Suprapubic skin (tissue), 4 donors: ENCODE measurements around the gene TUBB. TPM values are rescaled to one million over a fixed set of nuclear protein-coding genes. Genes with fewer than 3 reads are reported as not detected.

Experiments
- DNase-seq, 2 donors: peaks; one replicate each; pipeline ENCODE4 v3.0.0-alpha.2; 2019; ENCODE audit warnings: low spot score in 2 of 2
- H3K27ac ChIP-seq: fragments of 200-600 bp; sonication (generic); one replicate; pipeline ENCODE4 v1.5.1; 2019
- H3K27me3 ChIP-seq: fragments of 200-600 bp; sonication (generic); one replicate; pipeline ENCODE4 v1.5.1; 2019
- H3K36me3 ChIP-seq: fragments of 200-600 bp; sonication (generic); one replicate; pipeline ENCODE4 v1.5.1; 2019
- H3K4me1 ChIP-seq: fragments of 200-600 bp; sonication (generic); one replicate; pipeline ENCODE4 v1.5.1; 2019
- H3K4me3 ChIP-seq: fragments of 200-600 bp; sonication (generic); one replicate; pipeline ENCODE4 v1.5.1; 2019; ENCODE audit warnings: mild to moderate bottlenecking
- H3K9me3 ChIP-seq: fragments of 200-600 bp; sonication (generic); one replicate; pipeline ENCODE4 v1.5.1; 2019
- CTCF ChIP-seq, 2 donors: fragments of 200-600 bp in 1 of 2; fragments of 450-650 bp in 1 of 2; sonication (generic) in 1 of 2; IDR thresholded peaks; one replicate each; pipeline ENCODE4 v1.5.1; 2016 to 2019; ENCODE audit warnings: antibody characterized with exemption in 2 of 2, mild to moderate bottlenecking in 1 of 2, moderate library complexity in 1 of 2
- EP300 ChIP-seq: sonication (generic); formaldehyde crosslinking; IDR thresholded peaks from one replicate; pipeline ENCODE4 v1.6.1; 2017; ENCODE audit warnings: antibody characterized with exemption
- POLR2A ChIP-seq, 2 donors: fragments of 450-650 bp; IDR thresholded peaks; one replicate each; pipeline ENCODE4 v1.6.1; 2017; ENCODE audit warnings: antibody characterized with exemption in 2 of 2, mild to moderate bottlenecking in 2 of 2, moderate library complexity in 2 of 2
- POLR2AphosphoS5 ChIP-seq, 3 donors: sonication (generic); formaldehyde crosslinking; IDR thresholded peaks; one replicate each; pipeline ENCODE4 v1.6.1; 2017; ENCODE audit warnings: antibody characterized with exemption in 3 of 3
- WGBS: methylation state at CpG from one replicate; pipeline ENCODE4 v1.1.5; 2018; 5-methylcytosine and 5-hydroxymethylcytosine counted together
- total RNA-seq, 4 donors: library from RNA; depleted of rRNA; stranded (reverse); fragments of >200 nt; gene quantifications; one replicate each; pipeline ENCODE4 v1.1.0, GENCODE V29; 2016

The TUBB gene
- total RNA-seq, 4 donors from 2014 or later, result 166 to 348 (median 244) TPM

- DNase-seq, result no peak
- Histone ChIP-seq H3K4me3 (no peak overlapping the region), H3K36me3 (no peaks in the 10 kb centered on the region), H3K27ac (no peak overlapping the region), H3K4me1 (peaks cover 13% of the 10 kb centered on the region), H3K9me3 (no peaks in the 10 kb centered on the region), H3K27me3 (no peaks in the 10 kb centered on the region)
- WGBS, result 65% methylated on average over 5 of the region's 5 CpGs
- no peak for TF ChIP-seq CTCF (IDR thresholded peaks at IDR 0.05)
- no peak for TF ChIP-seq POLR2AphosphoS5 (IDR thresholded peaks at IDR 0.05)
- TF ChIP-seq POLR2A (IDR thresholded peaks at IDR 0.05), result no peak
- no peak for TF ChIP-seq EP300
Measured at GRCh38 chr6:30769853-30770524, 49.8 kb downstream of the TUBB start.

GRCh38 chr6:30770592-30770991 is 50.4 kb downstream of the TUBB start:
- no peak overlapping the region for H3K27ac ChIP-seq
- 90% methylated on average over 3 of the region's 3 CpGs for WGBS
- TF ChIP-seq POLR2A (IDR thresholded peaks at IDR 0.05) (no peak), POLR2AphosphoS5 (IDR thresholded peaks at IDR 0.05) (no peak), EP300 (no peak), CTCF (IDR thresholded peaks at IDR 0.05) (no peak)

GRCh38 chr6:30774701-30775100 is 54.5 kb downstream of the TUBB start:
- H3K36me3 ChIP-seq, result no peaks in the 10 kb centered on the region
- no peaks in the 10 kb centered on the region for H3K9me3 ChIP-seq
- H3K4me1 ChIP-seq, result peaks cover 18% of the 10 kb centered on the region
- H3K27ac ChIP-seq, result no peak overlapping the region
- no peak for DNase-seq
- TF ChIP-seq POLR2A (IDR thresholded peaks at IDR 0.05) (no peak), EP300 (no peak), CTCF (IDR thresholded peaks at IDR 0.05) (no peak), POLR2AphosphoS5 (IDR thresholded peaks at IDR 0.05) (no peak)
- no peak overlapping the region for H3K4me3 ChIP-seq
- whole genome bisulfite sequencing, result 82% methylated on average over 8 of the region's 8 CpGs
- H3K27me3 ChIP-seq, result no peaks in the 10 kb centered on the region

More at GRCh38 chr6:30770592-30770991, 50.4 kb downstream of the TUBB start:
- no peak for DNase-seq
- Histone ChIP-seq H3K36me3 (no peaks in the 10 kb centered on the region), H3K4me3 (no peak overlapping the region), H3K4me1 (peaks cover 13% of the 10 kb centered on the region), H3K9me3 (no peaks in the 10 kb centered on the region), H3K27me3 (no peaks in the 10 kb centered on the region)

Other genes starting within 250 kb of the TUBB start
- gene HLA-E, start 230.8 kb upstream of the TUBB start, total RNA-seq, result 100 to 1,000 TPM; 496 to 771 (median 601) TPM
- gene GNL1, start 163.9 kb upstream of the TUBB start, total RNA-seq, result 10 to 100 TPM; 33.9 to 58.9 (median 38.9) TPM
- gene PRR3, start 163.1 kb upstream of the TUBB start, total RNA-seq, result 10 to 100 TPM in 1 of 4 donors, 1 to 10 TPM in 3; 5.5 to 10.6 (median 9.0) TPM
- 10 to 100 TPM; 41.7 to 46.4 (median 45.0) TPM for gene ABCF1, start 148.9 kb upstream of the TUBB start, total RNA-seq
- gene PPP1R10, start 103.1 kb upstream of the TUBB start, total RNA-seq, result 10 to 100 TPM; 27.2 to 68.2 (median 46.7) TPM
- gene MRPS18B, start 102.5 kb upstream of the TUBB start, total RNA-seq, result 10 to 100 TPM; 48.1 to 85.7 (median 62.4) TPM
- 10 to 100 TPM in 1 of 4 donors, 1 to 10 TPM in 3; 4.7 to 24.0 (median 7.9) TPM for gene ATAT1, start 93.5 kb upstream of the TUBB start, total RNA-seq
- 10 to 100 TPM in 3 of 4 donors, 1 to 10 TPM in 1; 10.0 to 31.3 (median 15.5) TPM for gene C6orf136, start 73.2 kb upstream of the TUBB start, total RNA-seq
- gene DHX16, start 47.3 kb upstream of the TUBB start, total RNA-seq, result 10 to 100 TPM; 24.3 to 48.5 (median 33.7) TPM
- gene PPP1R18, start 33.7 kb upstream of the TUBB start, total RNA-seq, result 10 to 100 TPM; 25.2 to 31.0 (median 29.2) TPM
- 1 to 10 TPM; 2.3 to 9.0 (median 6.8) TPM for gene NRM, start 29.4 kb upstream of the TUBB start, total RNA-seq
- gene MDC1, start 3.1 kb upstream of the TUBB start, total RNA-seq, result 10 to 100 TPM; 10.4 to 27.0 (median 16.3) TPM
- 10 to 100 TPM; 28.4 to 60.8 (median 45.5) TPM for gene FLOT1, start 22.3 kb downstream of the TUBB start, total RNA-seq
- 10 to 100 TPM; 22.0 to 86.2 (median 45.8) TPM for gene IER3, start 24.2 kb downstream of the TUBB start, total RNA-seq
- gene DDR1, start 164.2 kb downstream of the TUBB start, total RNA-seq, result 100 to 1,000 TPM; 161 to 210 (median 188) TPM
- gene GTF2H4, start 187.9 kb downstream of the TUBB start, total RNA-seq, result 10 to 100 TPM; 10.5 to 33.5 (median 11.3) TPM
- gene VARS2, start 193.9 kb downstream of the TUBB start, total RNA-seq, result 10 to 100 TPM; 12.6 to 22.0 (median 19.2) TPM
- gene SFTA2, start 211.8 kb downstream of the TUBB start, total RNA-seq, result not detected
- not detected for gene MUCL3, start 220.6 kb downstream of the TUBB start, total RNA-seq